Esophagus squamous epithelium (tissue), 4 donors: ENCODE data around the gene RBCK1.

ENCODE experiments used
- POLR2A ChIP-seq, 4 donors: fragments of 450-650 bp; IDR thresholded peaks; one replicate each; pipeline ENCODE4 v1.6.1; 2017; ENCODE audit warnings: antibody characterized with exemption in 4 of 4, mild to moderate bottlenecking in 4 of 4, moderate library complexity in 3 of 4
- TF ChIP-seq, protein P1 (sequence below), 6 experiments: fragments of 450-650 bp in 4 of 6; fragments of 200-600 bp in 2 of 6; sonication (generic) in 2 of 6; IDR thresholded peaks; one replicate each; pipeline ENCODE4 v1.5.1; 2016 to 2019; ENCODE audit warnings: antibody characterized with exemption in 6 of 6, mild to moderate bottlenecking in 4 of 6, moderate library complexity in 4 of 6

DNA sequence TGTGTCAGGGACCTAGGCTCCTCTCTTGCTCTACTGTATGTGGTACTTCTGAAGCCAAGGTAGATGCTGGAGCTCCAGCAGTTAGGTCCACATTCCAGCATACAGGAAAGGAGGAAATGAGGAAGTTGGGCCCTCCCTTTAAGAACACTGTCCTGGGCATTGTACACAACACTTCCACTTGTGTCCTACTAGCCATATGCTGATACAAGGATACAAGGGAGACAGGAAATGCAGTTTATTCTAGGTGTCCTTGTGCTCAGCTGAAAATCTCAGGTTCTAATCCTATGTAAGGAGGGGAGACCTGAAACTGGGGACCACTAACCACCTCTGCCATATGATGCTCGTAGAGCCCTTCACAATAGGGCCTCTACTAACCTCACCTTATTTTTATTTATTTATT lies 23.4 kb upstream of the RBCK1 start:
- TF ChIP-seq, protein P1, sequence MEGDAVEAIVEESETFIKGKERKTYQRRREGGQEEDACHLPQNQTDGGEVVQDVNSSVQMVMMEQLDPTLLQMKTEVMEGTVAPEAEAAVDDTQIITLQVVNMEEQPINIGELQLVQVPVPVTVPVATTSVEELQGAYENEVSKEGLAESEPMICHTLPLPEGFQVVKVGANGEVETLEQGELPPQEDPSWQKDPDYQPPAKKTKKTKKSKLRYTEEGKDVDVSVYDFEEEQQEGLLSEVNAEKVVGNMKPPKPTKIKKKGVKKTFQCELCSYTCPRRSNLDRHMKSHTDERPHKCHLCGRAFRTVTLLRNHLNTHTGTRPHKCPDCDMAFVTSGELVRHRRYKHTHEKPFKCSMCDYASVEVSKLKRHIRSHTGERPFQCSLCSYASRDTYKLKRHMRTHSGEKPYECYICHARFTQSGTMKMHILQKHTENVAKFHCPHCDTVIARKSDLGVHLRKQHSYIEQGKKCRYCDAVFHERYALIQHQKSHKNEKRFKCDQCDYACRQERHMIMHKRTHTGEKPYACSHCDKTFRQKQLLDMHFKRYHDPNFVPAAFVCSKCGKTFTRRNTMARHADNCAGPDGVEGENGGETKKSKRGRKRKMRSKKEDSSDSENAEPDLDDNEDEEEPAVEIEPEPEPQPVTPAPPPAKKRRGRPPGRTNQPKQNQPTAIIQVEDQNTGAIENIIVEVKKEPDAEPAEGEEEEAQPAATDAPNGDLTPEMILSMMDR (IDR thresholded peaks at IDR 0.05) = no peak
- no peak for TF ChIP-seq POLR2A (IDR thresholded peaks at IDR 0.05)
